K562 (cell line): ENCODE measurements around the gene LIN9. TPM values are rescaled to one million over a fixed set of nuclear protein-coding genes. Genes with fewer than 3 reads are reported as not detected.

ENCODE experiments used
- BHLHE40 ChIP-seq: IDR thresholded peaks from 2 replicates; pipeline ENCODE4 v1.6.1; 2011; ENCODE audit warnings: low read length, improper control_type of control experiment
- EWSR1 ChIP-seq: fragments of 450-650 bp; IDR thresholded peaks from 2 replicates; pipeline ENCODE4 v1.6.1; 2018; ENCODE audit warnings: borderline replicate concordance, mild to moderate bottlenecking, low read depth, moderate library complexity; ENCODE audit not compliant: partially characterized antibody
- FOXM1 ChIP-seq, 2 experiments: fragments of 450-650 bp in 1 of 2; sonication (generic) in 1 of 2; formaldehyde crosslinking in 1 of 2; IDR thresholded peaks; 2 replicates each; pipeline versions ENCODE4 v1.6.1 to v1.9.0; 2017 to 2022; ENCODE audit warnings: low read depth in 2 of 2, mild to moderate bottlenecking in 2 of 2, missing genetic modification reagents in 1 of 2, moderate library complexity in 1 of 2
- HMBOX1 ChIP-seq: sonication (generic); IDR thresholded peaks from 2 replicates; pipeline ENCODE4 v1.6.1; 2016
- JUND ChIP-seq, 2 experiments: IDR thresholded peaks; 2 replicates in 1 of 2; 3 replicates in 1 of 2; pipeline ENCODE4 v1.6.1; 2011; ENCODE audit warnings: borderline replicate concordance in 2 of 2, low read depth in 2 of 2, low read length in 2 of 2, improper control_type of control experiment in 1 of 2, missing biosample characterization in 1 of 2, missing genetic modification characterization in 1 of 2, missing genetic modification reagents in 1 of 2
- MEIS2 ChIP-seq: fragments of 450-650 bp; IDR thresholded peaks from 2 replicates; pipeline ENCODE4 v1.6.1; 2014; ENCODE audit warnings: mild to moderate bottlenecking; ENCODE audit not compliant: partially characterized antibody
- MTA3 ChIP-seq: fragments of 450-650 bp; formaldehyde crosslinking; IDR thresholded peaks from 2 replicates; pipeline ENCODE4 v1.6.1; 2017; ENCODE audit warnings: mild to moderate bottlenecking, borderline replicate concordance
- NCOR1 ChIP-seq: fragments of 450-650 bp; IDR thresholded peaks from 2 replicates; pipeline ENCODE4 v1.6.1; 2016; ENCODE audit warnings: mild to moderate bottlenecking, moderate library complexity
- ZNF146 ChIP-seq: IDR thresholded peaks from one replicate; pipeline ENCODE4 v1.6.1; 2018; ENCODE audit warnings: missing compliant biosample characterization; ENCODE audit not compliant: unreplicated experiment
- polyA plus RNA-seq, 8 experiments: library from polyadenylated mRNA; depleted of rRNA in 4 of 8; stranded (reverse) in 5 of 8; unstranded in 3 of 8; fragments of >200 nt; fragmentation: Nextera tagmentation in 2 of 8; fragmentation: Illumina TruSeq in 1 of 8; extraction: Ambion mirVana in 2 of 8; extraction: Trizol in 1 of 8; gene quantifications; 2 replicates each; pipeline versions ENCODE4 v1.2.1 to v1.2.3, GENCODE V29; 2011 to 2014; ENCODE audit warnings: inconsistent platforms in 1 of 8, missing spikeins in 1 of 8
- total RNA-seq, 7 experiments: library from RNA; depleted of rRNA in 6 of 7; stranded (reverse); fragments of >200 nt in 6 of 7; fragmentation: Illumina TruSeq in 2 of 7; extraction: Trizol in 2 of 7; gene quantifications; 2 replicates each; pipeline versions ENCODE4 v1.2.1 to v1.2.3, GENCODE V29; 2011 to 2021; ENCODE audit warnings: low replicate concordance in 1 of 7
- TF ChIP-seq, protein P1 (sequence below): fragments of 450-650 bp; IDR thresholded peaks from 2 replicates; pipeline ENCODE4 v1.6.1; 2016; ENCODE audit warnings: mild to moderate bottlenecking, moderate library complexity
- TF ChIP-seq, protein P2 (sequence below): fragments of 450-650 bp; formaldehyde crosslinking; IDR thresholded peaks from 2 replicates; pipeline ENCODE4 v1.4.0; 2020; ENCODE audit warnings: mild to moderate bottlenecking, mixed read lengths
- TF ChIP-seq, protein P3 (sequence below): fragments of 450-650 bp; IDR thresholded peaks from 2 replicates; pipeline ENCODE4 v1.6.1; 2016; ENCODE audit warnings: antibody characterized with exemption

Gene LIN9
- total and polyA plus RNA-seq, 9 of the 15 experiments (the other 6 are each of a cell fraction or from before 2014, with no cell fraction given), result 18.8 to 33.0 (median 25.5) TPM

DNA sequence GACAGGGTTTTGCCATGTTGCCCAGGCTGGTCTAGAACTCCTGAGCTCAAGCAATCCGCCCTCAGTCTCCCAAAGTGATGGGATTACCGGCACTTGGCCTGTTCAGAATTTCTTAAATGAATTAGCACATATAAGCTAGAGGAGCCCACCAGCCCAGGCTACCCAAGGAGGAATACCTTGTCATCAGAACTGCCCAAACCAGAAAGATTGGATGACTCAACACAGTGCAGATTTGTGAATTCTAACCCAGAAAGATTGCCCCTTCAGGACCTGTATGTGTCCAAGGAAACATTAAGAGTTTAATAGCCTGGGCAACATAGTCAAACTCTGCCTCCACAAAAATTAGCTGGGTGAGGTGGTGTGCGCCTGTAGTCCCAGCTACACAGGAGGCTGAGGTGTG is 14.0 kb upstream of the LIN9 start (continued):
- TF ChIP-seq, protein P1, sequence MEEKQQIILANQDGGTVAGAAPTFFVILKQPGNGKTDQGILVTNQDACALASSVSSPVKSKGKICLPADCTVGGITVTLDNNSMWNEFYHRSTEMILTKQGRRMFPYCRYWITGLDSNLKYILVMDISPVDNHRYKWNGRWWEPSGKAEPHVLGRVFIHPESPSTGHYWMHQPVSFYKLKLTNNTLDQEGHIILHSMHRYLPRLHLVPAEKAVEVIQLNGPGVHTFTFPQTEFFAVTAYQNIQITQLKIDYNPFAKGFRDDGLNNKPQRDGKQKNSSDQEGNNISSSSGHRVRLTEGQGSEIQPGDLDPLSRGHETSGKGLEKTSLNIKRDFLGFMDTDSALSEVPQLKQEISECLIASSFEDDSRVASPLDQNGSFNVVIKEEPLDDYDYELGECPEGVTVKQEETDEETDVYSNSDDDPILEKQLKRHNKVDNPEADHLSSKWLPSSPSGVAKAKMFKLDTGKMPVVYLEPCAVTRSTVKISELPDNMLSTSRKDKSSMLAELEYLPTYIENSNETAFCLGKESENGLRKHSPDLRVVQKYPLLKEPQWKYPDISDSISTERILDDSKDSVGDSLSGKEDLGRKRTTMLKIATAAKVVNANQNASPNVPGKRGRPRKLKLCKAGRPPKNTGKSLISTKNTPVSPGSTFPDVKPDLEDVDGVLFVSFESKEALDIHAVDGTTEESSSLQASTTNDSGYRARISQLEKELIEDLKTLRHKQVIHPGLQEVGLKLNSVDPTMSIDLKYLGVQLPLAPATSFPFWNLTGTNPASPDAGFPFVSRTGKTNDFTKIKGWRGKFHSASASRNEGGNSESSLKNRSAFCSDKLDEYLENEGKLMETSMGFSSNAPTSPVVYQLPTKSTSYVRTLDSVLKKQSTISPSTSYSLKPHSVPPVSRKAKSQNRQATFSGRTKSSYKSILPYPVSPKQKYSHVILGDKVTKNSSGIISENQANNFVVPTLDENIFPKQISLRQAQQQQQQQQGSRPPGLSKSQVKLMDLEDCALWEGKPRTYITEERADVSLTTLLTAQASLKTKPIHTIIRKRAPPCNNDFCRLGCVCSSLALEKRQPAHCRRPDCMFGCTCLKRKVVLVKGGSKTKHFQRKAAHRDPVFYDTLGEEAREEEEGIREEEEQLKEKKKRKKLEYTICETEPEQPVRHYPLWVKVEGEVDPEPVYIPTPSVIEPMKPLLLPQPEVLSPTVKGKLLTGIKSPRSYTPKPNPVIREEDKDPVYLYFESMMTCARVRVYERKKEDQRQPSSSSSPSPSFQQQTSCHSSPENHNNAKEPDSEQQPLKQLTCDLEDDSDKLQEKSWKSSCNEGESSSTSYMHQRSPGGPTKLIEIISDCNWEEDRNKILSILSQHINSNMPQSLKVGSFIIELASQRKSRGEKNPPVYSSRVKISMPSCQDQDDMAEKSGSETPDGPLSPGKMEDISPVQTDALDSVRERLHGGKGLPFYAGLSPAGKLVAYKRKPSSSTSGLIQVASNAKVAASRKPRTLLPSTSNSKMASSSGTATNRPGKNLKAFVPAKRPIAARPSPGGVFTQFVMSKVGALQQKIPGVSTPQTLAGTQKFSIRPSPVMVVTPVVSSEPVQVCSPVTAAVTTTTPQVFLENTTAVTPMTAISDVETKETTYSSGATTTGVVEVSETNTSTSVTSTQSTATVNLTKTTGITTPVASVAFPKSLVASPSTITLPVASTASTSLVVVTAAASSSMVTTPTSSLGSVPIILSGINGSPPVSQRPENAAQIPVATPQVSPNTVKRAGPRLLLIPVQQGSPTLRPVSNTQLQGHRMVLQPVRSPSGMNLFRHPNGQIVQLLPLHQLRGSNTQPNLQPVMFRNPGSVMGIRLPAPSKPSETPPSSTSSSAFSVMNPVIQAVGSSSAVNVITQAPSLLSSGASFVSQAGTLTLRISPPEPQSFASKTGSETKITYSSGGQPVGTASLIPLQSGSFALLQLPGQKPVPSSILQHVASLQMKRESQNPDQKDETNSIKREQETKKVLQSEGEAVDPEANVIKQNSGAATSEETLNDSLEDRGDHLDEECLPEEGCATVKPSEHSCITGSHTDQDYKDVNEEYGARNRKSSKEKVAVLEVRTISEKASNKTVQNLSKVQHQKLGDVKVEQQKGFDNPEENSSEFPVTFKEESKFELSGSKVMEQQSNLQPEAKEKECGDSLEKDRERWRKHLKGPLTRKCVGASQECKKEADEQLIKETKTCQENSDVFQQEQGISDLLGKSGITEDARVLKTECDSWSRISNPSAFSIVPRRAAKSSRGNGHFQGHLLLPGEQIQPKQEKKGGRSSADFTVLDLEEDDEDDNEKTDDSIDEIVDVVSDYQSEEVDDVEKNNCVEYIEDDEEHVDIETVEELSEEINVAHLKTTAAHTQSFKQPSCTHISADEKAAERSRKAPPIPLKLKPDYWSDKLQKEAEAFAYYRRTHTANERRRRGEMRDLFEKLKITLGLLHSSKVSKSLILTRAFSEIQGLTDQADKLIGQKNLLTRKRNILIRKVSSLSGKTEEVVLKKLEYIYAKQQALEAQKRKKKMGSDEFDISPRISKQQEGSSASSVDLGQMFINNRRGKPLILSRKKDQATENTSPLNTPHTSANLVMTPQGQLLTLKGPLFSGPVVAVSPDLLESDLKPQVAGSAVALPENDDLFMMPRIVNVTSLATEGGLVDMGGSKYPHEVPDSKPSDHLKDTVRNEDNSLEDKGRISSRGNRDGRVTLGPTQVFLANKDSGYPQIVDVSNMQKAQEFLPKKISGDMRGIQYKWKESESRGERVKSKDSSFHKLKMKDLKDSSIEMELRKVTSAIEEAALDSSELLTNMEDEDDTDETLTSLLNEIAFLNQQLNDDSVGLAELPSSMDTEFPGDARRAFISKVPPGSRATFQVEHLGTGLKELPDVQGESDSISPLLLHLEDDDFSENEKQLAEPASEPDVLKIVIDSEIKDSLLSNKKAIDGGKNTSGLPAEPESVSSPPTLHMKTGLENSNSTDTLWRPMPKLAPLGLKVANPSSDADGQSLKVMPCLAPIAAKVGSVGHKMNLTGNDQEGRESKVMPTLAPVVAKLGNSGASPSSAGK, result no peak
- TF ChIP-seq, protein P2, sequence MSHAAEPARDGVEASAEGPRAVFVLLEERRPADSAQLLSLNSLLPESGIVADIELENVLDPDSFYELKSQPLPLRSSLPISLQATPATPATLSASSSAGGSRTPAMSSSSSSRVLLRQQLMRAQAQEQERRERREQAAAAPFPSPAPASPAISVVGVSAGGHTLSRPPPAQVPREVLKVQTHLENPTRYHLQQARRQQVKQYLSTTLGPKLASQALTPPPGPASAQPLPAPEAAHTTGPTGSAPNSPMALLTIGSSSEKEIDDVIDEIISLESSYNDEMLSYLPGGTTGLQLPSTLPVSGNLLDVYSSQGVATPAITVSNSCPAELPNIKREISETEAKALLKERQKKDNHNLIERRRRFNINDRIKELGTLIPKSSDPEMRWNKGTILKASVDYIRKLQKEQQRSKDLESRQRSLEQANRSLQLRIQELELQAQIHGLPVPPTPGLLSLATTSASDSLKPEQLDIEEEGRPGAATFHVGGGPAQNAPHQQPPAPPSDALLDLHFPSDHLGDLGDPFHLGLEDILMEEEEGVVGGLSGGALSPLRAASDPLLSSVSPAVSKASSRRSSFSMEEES (CRISPR knock-in tag), result no peak
- TF ChIP-seq MTA3 (no peak), EWSR1 (no peak), HMBOX1 (no peak), FOXM1 (IDR thresholded peaks at IDR 0.05; ENCODE audit: low read depth) (no peak), FOXM1 (CRISPR knock-in tag; IDR thresholded peaks at IDR 0.05; ENCODE audit: low read depth) (no peak), JUND (IDR thresholded peaks at IDR 0.05; ENCODE audit: borderline replicate concordance, low read depth, low read length) (no peak), JUND (tag; IDR thresholded peaks at IDR 0.05; ENCODE audit: borderline replicate concordance, low read depth, low read length) (no peak), BHLHE40 (no peak), MEIS2 (no peak), ZNF146 (CRISPR knock-in tag) (no peak), NCOR1 (no peak)
- TF ChIP-seq, protein P3, sequence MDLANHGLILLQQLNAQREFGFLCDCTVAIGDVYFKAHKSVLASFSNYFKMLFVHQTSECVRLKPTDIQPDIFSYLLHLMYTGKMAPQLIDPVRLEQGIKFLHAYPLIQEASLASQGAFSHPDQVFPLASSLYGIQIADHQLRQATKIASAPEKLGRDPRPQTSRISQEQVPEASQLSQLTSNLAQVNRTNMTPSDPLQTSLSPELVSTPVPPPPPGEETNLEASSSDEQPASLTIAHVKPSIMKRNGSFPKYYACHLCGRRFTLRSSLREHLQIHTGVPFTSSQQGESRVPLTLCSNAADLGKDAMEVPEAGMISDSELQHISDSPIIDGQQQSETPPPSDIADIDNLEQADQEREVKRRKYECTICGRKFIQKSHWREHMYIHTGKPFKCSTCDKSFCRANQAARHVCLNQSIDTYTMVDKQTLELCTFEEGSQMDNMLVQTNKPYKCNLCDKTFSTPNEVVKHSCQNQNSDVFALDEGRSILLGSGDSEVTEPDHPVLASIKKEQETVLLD, result no peak
